Measurements from ENCODE around the gene XPNPEP3.
"Not testable (repeated sequence)": the region's sequence is repeated elsewhere in the genome, so short reads cannot be mapped to it uniquely, and the experiment has no call there.

XPNPEP3 gene

GRCh38 chr22:40856513-40857308 lies at the start of gene XPNPEP3, which contains the start of gene ST13:
TSS of gene XPNPEP3 (plus strand) at chr22:40857148. CDS start at chr22:40857182, 34 bp downstream.
TSS of gene ST13 (minus strand) at chr22:40856639. CDS start at chr22:40856540, 99 bp downstream.
- DNase-seq, result peak; percentile 81

- no peak for DNase-seq
These were observed 48.7 kb upstream of the XPNPEP3 start for GRCh38 chr22:40808018-40808841.

DNA sequence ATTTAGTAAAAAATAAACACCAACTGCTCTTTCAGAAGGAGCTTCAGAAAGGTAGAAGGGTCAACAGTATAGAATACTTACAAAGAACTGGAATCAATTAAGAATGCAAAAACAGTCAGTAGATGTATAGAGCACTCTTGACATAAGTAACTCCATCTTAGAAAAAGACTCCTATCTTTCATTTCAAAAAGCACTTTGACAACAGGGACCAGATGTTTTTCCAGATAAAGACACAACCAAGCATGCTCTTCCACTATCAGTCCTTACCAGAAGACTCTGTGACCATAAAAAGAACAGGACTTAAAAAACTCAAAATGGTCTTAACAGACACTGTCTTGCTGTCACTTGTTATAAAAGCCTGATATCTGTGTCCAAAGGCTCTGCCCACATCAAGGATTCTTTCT lies 43.0 kb upstream of the XPNPEP3 start:
- no peak for DNase-seq

GRCh38 chr22:40817737-40818136 lies 39.2 kb upstream of the XPNPEP3 start:
- no peak for DNase-seq

DNA sequence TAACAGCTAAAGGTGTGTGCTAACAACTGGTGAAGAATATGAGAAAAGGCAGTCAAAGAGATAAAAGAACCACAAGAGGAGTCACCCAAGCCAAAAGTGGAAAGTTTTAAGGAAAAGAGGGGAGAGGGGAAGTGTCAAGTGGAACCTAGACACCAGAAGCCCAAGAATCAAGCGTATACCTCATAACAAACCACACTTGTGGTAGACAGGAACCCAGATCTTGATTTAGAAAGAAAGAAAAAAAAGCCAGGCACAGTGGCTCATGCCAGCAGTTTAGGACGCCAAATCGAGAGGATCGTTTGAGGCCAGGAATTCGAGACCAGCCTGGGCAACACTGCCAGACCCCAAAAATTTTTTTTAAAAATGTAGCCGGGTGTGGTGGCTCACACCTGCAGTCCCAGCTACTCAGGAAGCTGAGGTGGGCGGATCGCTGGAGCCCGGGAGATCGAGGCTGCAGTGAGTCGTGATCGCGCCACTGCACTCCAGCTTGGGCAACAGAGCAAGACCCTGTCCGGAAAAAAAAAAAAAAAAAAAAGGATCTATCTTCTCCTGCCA lies 38.7 kb upstream of the XPNPEP3 start:
- DNase-seq, result no peak

DNA sequence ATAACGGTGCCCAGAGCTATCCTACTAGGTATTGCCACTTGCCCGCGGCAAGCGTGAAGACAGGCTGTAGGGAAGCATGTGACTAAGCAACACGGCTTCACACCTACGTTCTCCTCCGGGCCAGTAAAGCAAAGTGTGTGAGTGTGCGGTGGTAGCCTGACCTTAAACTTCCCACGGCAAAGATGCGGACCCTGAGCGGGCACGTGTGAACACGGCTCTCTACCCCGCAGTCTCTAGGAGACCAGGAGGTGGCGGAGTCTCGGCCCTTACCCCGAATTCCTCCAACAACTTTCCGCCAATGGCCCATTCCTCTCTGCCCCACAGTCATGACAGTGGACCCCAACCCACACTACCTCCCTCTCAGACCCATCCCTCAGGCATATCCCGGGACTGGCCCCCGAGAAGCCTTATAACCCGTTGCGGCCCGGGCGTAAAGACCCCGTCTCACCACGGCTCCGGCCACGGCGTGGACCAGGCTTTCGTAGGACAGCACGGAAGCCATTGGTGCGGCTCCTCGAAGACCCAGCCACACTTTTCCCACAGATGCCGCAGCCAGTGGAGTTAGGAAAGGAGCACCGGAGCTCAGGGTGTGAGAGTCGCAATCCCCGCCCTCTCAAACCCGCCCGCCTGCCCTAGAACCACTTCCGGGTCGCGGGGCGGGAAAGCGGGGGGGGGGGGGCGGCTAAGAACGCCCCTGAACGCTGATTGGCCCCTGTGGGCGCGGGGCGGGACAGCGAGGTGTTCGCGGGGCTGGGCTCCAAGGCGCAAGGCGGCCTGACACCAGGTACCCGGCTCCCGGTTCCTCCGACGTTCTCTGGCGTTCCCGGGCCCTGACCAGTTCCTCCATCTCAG lies 38.0 kb upstream of the XPNPEP3 start, which contains the start of gene SLC25A17:
Gene SLC25A17 (minus strand): TSS at position 600 of the 852 bp plus-strand sequence. CDS start 98 bp downstream, at position 502.
- peak; percentile 47 for DNase-seq

DNA sequence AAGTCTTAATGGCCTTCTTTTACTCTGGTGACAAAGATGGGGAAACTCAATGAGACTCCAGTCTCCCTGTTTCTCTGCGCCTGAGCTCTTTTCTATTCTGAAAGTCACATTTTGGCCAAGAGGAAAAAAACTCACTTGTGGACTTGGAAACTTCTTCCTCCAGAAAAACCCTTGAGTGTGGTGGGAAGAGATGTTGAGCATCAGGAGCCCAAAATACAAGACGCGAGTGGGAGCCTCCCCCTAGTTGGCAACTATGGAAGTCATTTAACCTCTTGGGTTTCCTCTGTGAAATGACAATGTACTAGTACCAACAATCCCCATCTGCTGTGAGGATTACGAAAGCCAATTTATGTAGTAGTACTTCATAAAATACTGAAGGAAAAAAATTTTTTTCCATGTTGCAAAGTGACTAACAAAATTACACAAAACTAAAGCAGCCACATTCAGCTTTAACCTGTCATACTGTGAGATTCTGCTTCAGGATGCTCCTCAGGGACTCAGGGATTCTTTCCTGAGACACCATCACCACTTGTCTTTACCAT lies 37.3 kb upstream of the XPNPEP3 start:
- DNase-seq, result peak; percentile 30

GRCh38 chr22:40823426-40823825 lies 33.5 kb upstream of the XPNPEP3 start:
- DNase-seq, result no peak

DNA sequence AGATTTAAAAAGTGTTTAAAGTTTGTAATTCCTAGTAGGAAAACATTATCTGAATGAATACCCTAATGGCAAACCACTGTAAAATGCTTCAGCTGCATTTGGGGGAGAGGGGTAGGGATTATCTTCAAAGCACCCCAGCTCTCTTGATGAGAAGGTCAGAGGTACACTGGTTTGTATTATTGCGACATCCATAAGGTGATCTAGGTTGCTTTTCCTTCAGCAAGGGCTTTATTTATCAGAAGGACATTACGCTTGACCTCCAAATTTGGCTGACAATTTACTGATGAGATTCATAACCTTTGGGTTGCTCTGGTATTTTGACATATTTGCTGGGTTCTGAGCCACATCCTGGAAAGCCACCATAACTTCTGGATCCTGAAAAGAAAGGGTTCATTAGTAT lies 30.7 kb upstream of the XPNPEP3 start:
- not testable (repeated sequence) for DNase-seq

- no peak for DNase-seq
These were observed 29.8 kb upstream of the XPNPEP3 start for GRCh38 chr22:40826984-40827741.

GRCh38 chr22:40829131-40829530 lies 27.8 kb upstream of the XPNPEP3 start:
- DNase-seq, result no peak

GRCh38 chr22:40834619-40835018 lies 22.3 kb upstream of the XPNPEP3 start:
- no peak for DNase-seq

- DNase-seq, result no peak
These were observed 18.5 kb upstream of the XPNPEP3 start for GRCh38 chr22:40838486-40838885.

DNA sequence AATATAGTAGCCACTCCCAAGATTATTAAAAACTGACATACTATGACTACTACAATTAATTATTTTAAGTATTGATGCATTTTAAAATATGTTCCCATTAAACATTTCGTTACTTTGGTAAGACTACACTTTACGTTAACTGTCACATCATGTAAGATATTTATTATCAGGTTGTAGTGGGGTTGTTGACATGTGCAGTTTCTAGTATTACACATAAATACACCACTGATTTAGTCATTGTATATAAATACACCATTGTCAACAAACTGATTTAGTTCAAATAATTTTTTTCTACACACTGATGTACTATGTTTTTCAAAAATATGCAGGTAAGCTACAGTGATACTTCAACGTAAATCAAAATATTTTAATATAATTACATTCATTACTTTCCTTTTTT lies 12.0 kb upstream of the XPNPEP3 start:
- DNase-seq, result no peak

- DNase-seq, result not testable (repeated sequence)
These were observed 11.1 kb upstream of the XPNPEP3 start for GRCh38 chr22:40845816-40846215.

DNA sequence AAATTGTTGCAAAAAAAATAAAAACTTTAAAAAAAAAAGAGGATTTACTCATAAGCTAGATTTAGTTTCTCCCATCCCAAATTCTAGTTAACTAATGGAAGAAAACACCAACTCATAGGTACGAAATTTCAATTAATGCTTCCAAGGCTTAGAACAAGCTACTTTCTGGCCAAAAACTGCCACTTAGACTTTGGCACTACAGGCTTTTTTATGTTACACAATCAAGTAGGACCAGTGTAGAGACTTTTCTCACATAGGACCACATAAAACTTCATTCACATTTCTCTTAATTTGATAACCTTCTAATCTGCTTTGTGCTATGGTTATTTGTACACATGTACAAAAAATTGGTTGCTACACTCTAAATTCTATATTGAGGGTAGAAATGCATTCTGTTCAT lies 3.6 kb upstream of the XPNPEP3 start:
- DNase-seq, result no peak

DNA sequence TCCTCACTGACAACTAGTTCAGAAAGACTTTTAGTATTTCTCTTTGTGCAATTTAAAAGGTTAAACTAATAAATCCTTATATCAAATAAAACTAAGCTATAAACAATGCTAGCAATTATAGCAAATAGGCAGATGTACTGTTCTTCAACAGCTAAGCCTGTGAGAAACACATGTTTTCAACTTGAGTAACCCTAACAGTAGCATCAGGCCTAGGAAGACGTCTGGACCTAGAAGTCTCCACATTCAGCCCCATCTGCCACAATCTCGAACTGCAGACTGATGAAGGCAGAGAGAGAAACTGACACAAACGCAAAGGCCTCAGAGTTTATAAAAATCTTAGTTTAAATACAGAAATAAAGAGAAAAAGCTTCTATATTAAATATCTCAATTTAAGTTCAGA lies 3.0 kb upstream of the XPNPEP3 start:
- DNase-seq, result peak; percentile 1

DNA sequence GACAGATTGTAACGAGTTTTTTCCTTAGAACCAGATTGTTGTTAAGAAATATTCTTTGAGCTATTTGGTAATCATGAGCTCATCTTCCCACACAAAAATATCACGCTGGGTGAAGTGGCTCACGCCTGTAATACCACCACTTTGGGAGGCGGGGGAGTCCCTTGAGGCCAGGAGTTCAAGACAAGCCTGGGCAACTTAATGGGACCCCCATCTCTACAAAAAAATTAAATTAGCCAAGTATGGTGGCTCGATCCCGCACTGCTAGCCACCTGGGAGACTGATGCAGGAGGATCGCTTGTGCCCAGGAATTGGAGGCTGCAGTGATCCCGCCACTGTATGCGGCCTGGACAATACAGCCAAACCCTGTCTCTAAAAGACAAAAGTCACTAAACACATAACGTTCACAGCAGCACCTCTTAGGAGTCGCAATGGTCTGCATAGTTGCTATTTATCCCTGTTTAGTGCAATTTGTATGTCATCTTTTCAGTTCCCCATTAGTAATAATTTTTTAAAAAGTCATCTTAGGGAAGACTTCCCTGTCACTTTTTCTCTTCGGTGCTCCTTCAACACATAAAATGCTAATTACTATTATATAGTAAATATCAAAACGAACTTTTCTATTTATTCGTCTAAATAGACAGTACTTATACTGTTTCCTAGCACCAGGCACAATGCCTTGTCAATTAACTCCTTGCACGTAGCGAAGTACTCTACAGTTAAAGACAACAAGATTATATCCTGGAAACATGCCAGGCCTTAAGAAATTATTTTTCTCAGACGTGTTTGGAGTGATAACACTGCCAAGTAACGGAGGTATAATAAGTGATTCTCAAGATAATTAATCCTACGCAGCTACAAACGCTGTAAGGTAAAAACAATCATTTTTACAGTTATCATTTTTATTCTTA lies 1.6 kb upstream of the XPNPEP3 start:
- DNase-seq, result no peak

DNA sequence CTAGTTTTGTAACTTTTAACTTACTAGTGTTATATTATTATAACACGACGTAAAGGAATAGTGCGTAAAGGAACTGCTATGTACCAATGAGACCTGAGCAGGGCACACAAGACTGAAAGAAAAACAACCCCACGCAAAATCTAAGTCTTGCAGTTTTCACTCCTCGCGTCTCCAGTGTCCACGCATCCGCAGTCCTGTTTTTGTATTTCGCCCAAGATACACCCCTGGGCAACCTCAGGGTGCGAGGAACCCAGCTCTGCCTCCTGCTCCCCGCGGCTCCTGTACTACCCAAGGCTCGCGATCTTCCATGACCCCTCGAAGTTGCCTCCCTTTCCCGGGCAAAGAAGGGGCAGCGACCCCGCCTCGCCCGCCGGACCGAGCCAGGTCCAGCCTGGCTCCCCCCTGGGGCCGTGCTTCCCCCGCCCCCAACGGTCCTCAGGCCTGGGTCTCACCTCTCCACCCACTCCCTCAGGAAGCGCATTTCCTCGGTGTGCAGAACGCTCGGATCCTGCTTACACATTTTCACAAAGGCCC lies 902 bp upstream of the XPNPEP3 start:
- DNase-seq, result no peak

DNA sequence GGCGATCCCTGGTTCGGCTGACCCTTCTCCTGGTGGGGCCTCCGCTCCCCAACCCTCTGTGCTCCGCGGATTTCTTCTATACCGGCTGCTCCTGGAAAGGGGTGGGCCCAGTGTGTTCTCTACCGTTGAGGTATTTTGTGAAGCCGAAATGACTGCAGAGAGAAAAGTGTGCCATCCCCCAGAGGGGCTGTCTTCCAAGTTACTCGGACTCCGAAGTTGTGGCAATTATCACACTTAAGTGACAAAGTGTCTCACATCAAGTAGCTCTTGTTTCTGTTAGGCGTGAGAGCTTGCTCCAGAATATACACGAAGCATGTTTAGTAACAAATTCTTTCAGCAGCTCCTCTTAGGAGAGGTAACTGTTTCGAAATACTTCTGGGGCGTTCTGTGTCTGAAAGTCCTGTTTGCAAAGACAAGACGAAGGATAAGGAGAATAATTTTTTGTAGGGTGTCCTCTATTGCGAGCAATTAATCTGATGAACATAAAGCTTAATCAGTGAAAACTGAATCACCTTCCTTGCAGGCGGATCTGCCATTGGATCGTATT lies 434 bp downstream of the XPNPEP3 start:
- DNase-seq, result no peak
